ENCODE measurements around the gene FBXL12. TPM values are rescaled to one million over a fixed set of nuclear protein-coding genes. Genes with fewer than 3 reads are reported as not detected.

The FBXL12 gene
- total and polyA plus RNA-seq, 4 donors, result 10.0 to 11.7 (median 10.3) TPM

GRCh38 chr19:9839415-9839814 is 20.5 kb upstream of the FBXL12 start (continued):
- TF ChIP-seq REST (IDR thresholded peaks at IDR 0.05) (no peak), TAF1 (conservative IDR thresholded peaks at IDR 0.05) (no peak), RXRA (IDR thresholded peaks at IDR 0.05) (no peak)

GRCh38 chr19:9838324-9838723 is 19.4 kb upstream of the FBXL12 start:
- no peaks in the 10 kb centered on the region for H3K27me3 ChIP-seq (ENCODE audit: control insufficient read depth in 4 of 4, insufficient read depth in 4 of 4, low read length in 3 of 4)
- DNase-seq (ENCODE audit: low spot score), result no peak
- H3K9me3 ChIP-seq (ENCODE audit: control insufficient read depth in 4 of 4, low read length in 3 of 4), result no peaks in the 10 kb centered on the region
- TF ChIP-seq HNF4G (IDR thresholded peaks at IDR 0.05) (no peak), JUND (IDR thresholded peaks at IDR 0.05) (no peak), EGR1 (IDR thresholded peaks at IDR 0.05; ENCODE audit: low read depth in 2 of 2) (no peak), TAF1 (conservative IDR thresholded peaks at IDR 0.05) (no peak), RXRA (IDR thresholded peaks at IDR 0.05) (no peak), REST (IDR thresholded peaks at IDR 0.05) (no peak), HNF4A (conservative IDR thresholded peaks at IDR 0.05) (no peak), YY1 (IDR thresholded peaks at IDR 0.05) (no peak), ZBTB33 (IDR thresholded peaks at IDR 0.05) (no peak), RAD21 (IDR thresholded peaks at IDR 0.05) (no peak), FOXA2 (IDR thresholded peaks at IDR 0.05) (no peak), FOXA1 (IDR thresholded peaks at IDR 0.05) (no peak), SP1 (IDR thresholded peaks at IDR 0.05) (no peak), MAX (IDR thresholded peaks at IDR 0.05) (no peak), GABPA (IDR thresholded peaks at IDR 0.05 in 1 of 2, conservative IDR thresholded peaks at IDR 0.05 in 1 of 2) (no peak), CTCF (IDR thresholded peaks at IDR 0.05; ENCODE audit: low read depth, low read length, missing input control) (no peak), NR2F2 (IDR thresholded peaks at IDR 0.05) (no peak), ATF3 (IDR thresholded peaks at IDR 0.05) (no peak)
- H3K4me3 ChIP-seq (ENCODE audit: low read depth in 1 of 3, low read length in 3 of 3), result no peak overlapping the region
- WGBS, result 96% methylated on average over 15 of the region's 15 CpGs
- H3K36me3 ChIP-seq (ENCODE audit: control insufficient read depth in 4 of 4, insufficient read depth in 3 of 4, low read depth in 1 of 4, low read length in 3 of 4), result peaks cover 2 to 26% (median 18%) of the 10 kb centered on the region in 4 donors
- peaks cover 3 to 21% (median 15%) of the 10 kb centered on the region in 4 donors for H3K4me1 ChIP-seq (ENCODE audit: control insufficient read depth in 4 of 4, insufficient read depth in 4 of 4, low read length in 3 of 4)
- H3K27ac ChIP-seq (ENCODE audit: low read depth in 1 of 2, low read length in 2 of 2), result no peak overlapping the region
- H3K9ac ChIP-seq (ENCODE audit: low read depth in 1 of 2, low read length in 2 of 2), result no peak overlapping the region

Data from liver (tissue), 9 donors.